Measurements from ENCODE around the gene CDC42EP4. TPM values are rescaled to one million over a fixed set of nuclear protein-coding genes. Genes with fewer than 3 reads are reported as not detected.

CDC42EP4 gene
- total RNA-seq, 1 experiment from 2014 or later = 83.1 TPM

DNA sequence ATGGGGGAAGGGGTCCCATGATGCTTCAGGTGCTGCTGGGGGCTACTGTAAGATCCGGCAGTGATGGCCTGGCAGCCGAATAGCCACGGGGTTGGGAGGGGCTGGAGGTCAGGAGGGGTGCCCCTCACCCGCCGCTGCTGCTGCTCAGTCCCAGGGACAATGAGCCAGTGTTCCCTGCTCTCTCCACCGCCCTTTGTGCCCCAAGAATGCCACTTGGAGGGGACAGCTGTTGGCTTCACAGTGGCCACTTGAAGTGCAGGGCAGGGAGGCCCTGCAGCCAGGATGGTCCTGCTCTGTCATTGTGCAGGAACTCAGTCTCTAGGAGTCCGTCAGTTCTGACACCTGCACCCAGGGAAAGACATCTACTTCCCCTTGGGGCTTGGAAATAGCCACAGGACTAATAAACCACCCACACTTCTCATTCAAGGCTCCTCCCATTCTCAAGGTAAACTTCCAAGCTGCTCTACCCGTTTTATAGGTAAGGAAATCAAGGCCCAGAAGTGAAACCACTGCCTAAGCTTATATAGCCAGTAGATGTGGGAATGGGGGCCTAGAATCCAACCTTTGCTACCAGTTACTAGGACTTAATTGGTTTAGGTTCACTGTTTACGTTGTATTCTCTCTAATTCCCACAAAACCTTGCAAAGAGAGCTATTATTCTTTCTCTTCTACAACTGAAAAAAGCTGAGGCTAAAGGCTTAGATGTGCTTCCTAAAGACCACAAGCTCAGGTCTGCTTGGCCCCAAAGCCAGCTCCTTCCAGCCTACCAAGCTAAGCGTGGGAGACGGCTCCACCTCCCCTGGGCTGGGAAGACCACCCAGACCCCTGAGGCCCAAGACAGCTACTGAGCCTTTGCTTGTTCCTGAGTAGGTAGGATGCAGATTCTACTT, 43.9 kb downstream of the CDC42EP4 start:
- intact Hi-C loops (cut with micrococcal nuclease) = no loop called here
- H3K27ac ChIP-seq (ENCODE audit: low read length) = no peak overlapping the region
- ChIA-PET POLR2A (ENCODE audit: unreplicated experiment) (no interaction called here), CTCF (interaction anchor here (0.5 to 0.9 kb wide), 3 partner anchors 10 to 48 kb away, joined by 3 to 4 read pairs (median 3); no protein-coding TSS in a partner anchor)
- H3K4me1 ChIP-seq (ENCODE audit: insufficient read depth, low read length) = no peaks in the 10 kb centered on the region
- ATAC-seq = no peak
- no TSS peak for BruUV-seq (replicated peaks)
- H3K9me2 ChIP-seq (replicated peaks; ENCODE audit: low read length) = no peaks in the 10 kb centered on the region
- no peaks in the 10 kb centered on the region for H3K36me3 ChIP-seq (ENCODE audit: low read depth, low read length)
- no peak for DNase-seq
- no peak overlapping the region for H3K4me2 ChIP-seq (ENCODE audit: low read length)
- TF ChIP-seq CTCF (conservative IDR thresholded peaks at IDR 0.05; ENCODE audit: low read depth, low read length) (no peak), EZH2 (IDR thresholded peaks at IDR 0.05; ENCODE audit: low read length, unreplicated experiment) (no peak), EZH2phosphoT487 (IDR thresholded peaks at IDR 0.05; ENCODE audit: borderline replicate concordance, low read length) (no peak)
- no peaks in the 10 kb centered on the region for H3K9me3 ChIP-seq (ENCODE audit: low read length)
- H4K20me1 ChIP-seq (ENCODE audit: low read length) = no peaks in the 10 kb centered on the region
- H2AFZ ChIP-seq (ENCODE audit: low read length) = no peak overlapping the region
- H3K4me3 ChIP-seq (ENCODE audit: low read length) = no peak overlapping the region
- H3F3A ChIP-seq (ENCODE audit: low read length, unreplicated experiment) = no peaks in the 10 kb centered on the region
- no peaks in the 10 kb centered on the region for H3K79me2 ChIP-seq (ENCODE audit: low read length)
- no peak overlapping the region for H3K9ac ChIP-seq (ENCODE audit: low read length)
- no peaks in the 10 kb centered on the region for H3K27me3 ChIP-seq (ENCODE audit: low read length)

- Histone ChIP-seq H3F3A (ENCODE audit: low read length, unreplicated experiment) (no peaks in the 10 kb centered on the region), H3K4me1 (ENCODE audit: insufficient read depth, low read length) (no peaks in the 10 kb centered on the region), H3K27ac (ENCODE audit: low read length) (no peak overlapping the region), H3K27me3 (ENCODE audit: low read length) (no peaks in the 10 kb centered on the region), H3K9me3 (ENCODE audit: low read length) (no peaks in the 10 kb centered on the region), H2AFZ (ENCODE audit: low read length) (no peak overlapping the region), H3K4me2 (ENCODE audit: low read length) (no peak overlapping the region), H3K36me3 (ENCODE audit: low read depth, low read length) (no peaks in the 10 kb centered on the region), H4K20me1 (ENCODE audit: low read length) (no peaks in the 10 kb centered on the region), H3K4me3 (ENCODE audit: low read length) (no peak overlapping the region), H3K9me2 (replicated peaks; ENCODE audit: low read length) (no peaks in the 10 kb centered on the region), H3K79me2 (ENCODE audit: low read length) (no peaks in the 10 kb centered on the region), H3K9ac (ENCODE audit: low read length) (no peak overlapping the region)
- BruUV-seq (replicated peaks) = no TSS peak
- ATAC-seq (no peak), DNase-seq (no peak)
- TF ChIP-seq EZH2 (IDR thresholded peaks at IDR 0.05; ENCODE audit: low read length, unreplicated experiment) (no peak), CTCF (conservative IDR thresholded peaks at IDR 0.05; ENCODE audit: low read depth, low read length) (no peak), EZH2phosphoT487 (IDR thresholded peaks at IDR 0.05; ENCODE audit: borderline replicate concordance, low read length) (no peak)
- CTCF ChIA-PET = interaction anchor here (0.9 kb wide), 1 partner anchor 11 kb away, joined by 3 read pairs; no protein-coding TSS in a partner anchor
- intact Hi-C loops (cut with micrococcal nuclease) = no loop called here
- POLR2A ChIA-PET (ENCODE audit: unreplicated experiment) = no interaction called here
Measured at GRCh38 chr17:73266796-73267195, 45.0 kb downstream of the CDC42EP4 start.

Measured in PC-3 (cell line).